KMS-11 (cell line): Measurements from ENCODE around the gene SPIRE2.
"Not testable (repeated sequence)": the region's sequence is repeated elsewhere in the genome, so short reads cannot be mapped to it uniquely, and the experiment has no call there.

Source experiments
- H2AFZ ChIP-seq: fragments of 200-600 bp; sonication (generic); 2 replicates; pipeline ENCODE4 v1.6.1; 2016; ENCODE audit warnings: antibody characterized with exemption, mixed run types, low read depth
- H3K27ac ChIP-seq: fragments of 200-600 bp; sonication (generic); 2 replicates; pipeline ENCODE4 v1.6.1; 2016; ENCODE audit warnings: mild to moderate bottlenecking, mixed run types
- H3K27me3 ChIP-seq: fragments of 200-600 bp; sonication (generic); 2 replicates; pipeline ENCODE4 v1.6.1; 2017; ENCODE audit warnings: mild to moderate bottlenecking, low read depth, mixed run types, moderate library complexity; ENCODE audit not compliant: insufficient read depth
- H3K36me3 ChIP-seq: fragments of 200-600 bp; sonication (generic); 2 replicates; pipeline ENCODE4 v1.6.1; 2017; ENCODE audit warnings: mild to moderate bottlenecking, mixed run types; ENCODE audit not compliant: insufficient read depth
- H3K4me1 ChIP-seq: fragments of 200-600 bp; sonication (generic); 2 replicates; pipeline ENCODE4 v1.6.1; 2016; ENCODE audit warnings: mild to moderate bottlenecking, low read depth, mixed run types; ENCODE audit not compliant: poor library complexity, severe bottlenecking
- H3K4me2 ChIP-seq: fragments of 200-600 bp; sonication (generic); 2 replicates; pipeline ENCODE4 v1.7.0; 2016; ENCODE audit warnings: mild to moderate bottlenecking, mixed run types
- H3K4me3 ChIP-seq: fragments of 200-600 bp; sonication (generic); IDR thresholded peaks from 2 replicates; pipeline ENCODE4 v1.6.1; 2017; ENCODE audit warnings: low read depth, low read length, mixed read lengths; ENCODE audit not compliant: insufficient read depth
- H3K79me2 ChIP-seq: fragments of 200-600 bp; sonication (generic); 2 replicates; pipeline ENCODE4 v1.6.1; 2016; ENCODE audit warnings: low read depth, mixed run types; ENCODE audit not compliant: insufficient read depth
- H3K9ac ChIP-seq: fragments of 200-600 bp; sonication (generic); 2 replicates; pipeline ENCODE4 v1.6.1; 2016; ENCODE audit warnings: mild to moderate bottlenecking, mixed run types
- H4K20me1 ChIP-seq: fragments of 200-600 bp; sonication (generic); 2 replicates; pipeline ENCODE4 v1.6.1; 2016; ENCODE audit warnings: mild to moderate bottlenecking, mixed run types; ENCODE audit not compliant: insufficient read depth
- CTCF ChIP-seq: fragments of 200-600 bp; sonication (generic); conservative IDR thresholded peaks from 2 replicates; pipeline ENCODE4 v1.6.1; 2017; ENCODE audit warnings: low read depth, mild to moderate bottlenecking, antibody characterized with exemption, low read length, moderate library complexity, mixed read lengths

Gene SPIRE2

GRCh38 chr16:89791278-89791995 lies 36.8 kb upstream of the SPIRE2 start:
- Histone ChIP-seq H3K27ac (no peak overlapping the region), H3K36me3 (peaks cover 25% of the 10 kb centered on the region; the same call in 1 of the 2 replicates)
- TF ChIP-seq CTCF, result no peak

GRCh38 chr16:89793092-89793491 lies 35.2 kb upstream of the SPIRE2 start:
- H3K4me1 ChIP-seq, H3K4me3 ChIP-seq, H4K20me1 ChIP-seq, H3K27ac ChIP-seq, H3K4me2 ChIP-seq, H2AFZ ChIP-seq, H3K9ac ChIP-seq, H3K27me3 ChIP-seq, H3K79me2 ChIP-seq: not testable (repeated sequence)
- peaks cover 31% of the 10 kb centered on the region; the same call in 1 of the 2 replicates for H3K36me3 ChIP-seq

More at GRCh38 chr16:89791278-89791995, 36.8 kb upstream of the SPIRE2 start:
- Histone ChIP-seq H3K4me3 (no peak overlapping the region), H3K9ac (no peak overlapping the region), H3K27me3 (no peaks in the 10 kb centered on the region), H4K20me1 (no peaks in the 10 kb centered on the region), H2AFZ (no peak overlapping the region), H3K79me2 (peaks cover 16% of the 10 kb centered on the region; the same call in 1 of the 2 replicates), H3K4me2 (no peak overlapping the region), H3K4me1 (no peaks in the 10 kb centered on the region)

DNA sequence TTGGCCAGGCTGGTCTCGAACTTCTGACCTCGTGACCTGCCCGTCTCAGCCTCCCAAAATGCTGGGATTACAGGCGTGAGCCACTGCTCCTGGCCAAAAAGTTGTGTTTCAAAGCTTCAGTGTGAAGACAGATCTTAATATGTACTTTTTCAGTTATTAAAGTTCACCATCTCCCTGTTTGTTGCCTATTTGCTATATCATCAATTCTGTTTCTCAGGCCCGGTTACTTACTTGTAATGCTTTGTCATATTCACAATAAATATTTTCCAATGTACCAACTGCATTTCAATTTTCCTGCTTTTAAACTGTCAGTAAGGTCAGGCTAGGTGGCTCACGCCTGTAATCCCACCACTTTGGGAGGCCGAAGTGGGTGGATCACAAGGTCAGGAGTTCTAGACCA lies 34.3 kb upstream of the SPIRE2 start:
- peaks cover 31% of the 10 kb centered on the region; the same call in 1 of the 2 replicates for H3K36me3 ChIP-seq

DNA sequence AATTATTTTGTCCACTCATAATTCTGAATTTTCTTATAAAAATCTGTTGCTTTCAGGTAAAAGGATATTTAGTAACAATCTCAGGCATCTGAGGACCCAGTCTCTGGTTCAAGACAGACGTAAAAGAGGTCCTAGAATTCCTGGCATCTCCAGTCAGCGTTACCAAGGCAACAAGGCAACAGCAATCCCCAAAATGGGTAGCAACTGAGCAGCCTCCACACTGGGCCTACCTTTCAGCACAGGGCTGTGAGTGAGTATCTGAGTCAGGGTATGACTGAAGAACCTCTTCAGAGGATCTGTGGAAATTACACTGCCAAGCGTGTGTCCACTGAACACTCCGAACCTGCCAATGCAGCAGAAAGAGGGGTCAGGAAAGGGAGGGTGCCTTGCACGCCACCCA lies 32.6 kb upstream of the SPIRE2 start:
- H3K27ac ChIP-seq, result no peak overlapping the region
- H3K4me2 ChIP-seq, result no peak overlapping the region
- no peaks in the 10 kb centered on the region; the same call in 1 of the 2 replicates for H3K79me2 ChIP-seq
- no peaks in the 10 kb centered on the region for H3K27me3 ChIP-seq
- no peak overlapping the region for H3K4me3 ChIP-seq
- no peak overlapping the region for H3K9ac ChIP-seq
- no peak overlapping the region for H2AFZ ChIP-seq
- no peak for TF ChIP-seq CTCF
- H3K4me1 ChIP-seq, result no peaks in the 10 kb centered on the region
- H3K36me3 ChIP-seq, result peaks cover 24% of the 10 kb centered on the region; the same call in 1 of the 2 replicates
- H4K20me1 ChIP-seq, result no peaks in the 10 kb centered on the region

More for the DNA sequence above, 34.3 kb upstream of the SPIRE2 start:
- no peaks in the 10 kb centered on the region for H3K27me3 ChIP-seq
- H3K27ac ChIP-seq, result no peak overlapping the region
- H3K4me1 ChIP-seq, result no peaks in the 10 kb centered on the region
- no peak overlapping the region for H2AFZ ChIP-seq
- no peak for TF ChIP-seq CTCF
- no peaks in the 10 kb centered on the region for H4K20me1 ChIP-seq
- H3K79me2 ChIP-seq, result no peaks in the 10 kb centered on the region; the same call in 1 of the 2 replicates
- H3K4me2 ChIP-seq, result no peak overlapping the region
- no peak overlapping the region for H3K9ac ChIP-seq
- no peak overlapping the region for H3K4me3 ChIP-seq

GRCh38 chr16:89796104-89796503 lies 32.2 kb upstream of the SPIRE2 start:
- H3K4me2 ChIP-seq, result no peak overlapping the region
- no peak overlapping the region for H2AFZ ChIP-seq
- H3K79me2 ChIP-seq, result no peaks in the 10 kb centered on the region; the same call in 1 of the 2 replicates
- H3K4me1 ChIP-seq, result no peaks in the 10 kb centered on the region
- no peaks in the 10 kb centered on the region for H4K20me1 ChIP-seq
- no peaks in the 10 kb centered on the region for H3K27me3 ChIP-seq
- peaks cover 20% of the 10 kb centered on the region; the same call in 1 of the 2 replicates for H3K36me3 ChIP-seq
- no peak overlapping the region for H3K9ac ChIP-seq
- H3K4me3 ChIP-seq, result no peak overlapping the region
- H3K27ac ChIP-seq, result no peak overlapping the region
- TF ChIP-seq CTCF, result no peak
